SKM-1 (cell line): ENCODE results near the gene TREX2.
A peak's percentile ranks its signal among the peaks of the same experiment; 100 is the strongest.

ENCODE experiments used
- DNase-seq: peaks from one replicate; lab custom pipeline; 2025; ENCODE audit not compliant: unreplicated experiment; lab: John Stamatoyannopoulos, UW

TREX2 gene

GRCh38 chrX:153476666-153477363 lies 31.0 kb upstream of the TREX2 start:
- no peak for DNase-seq

- no peak for DNase-seq
Measured at GRCh38 chrX:153475751-153476281, 30.0 kb upstream of the TREX2 start.

GRCh38 chrX:153475271-153475670 lies 29.4 kb upstream of the TREX2 start:
- DNase-seq, result no peak

GRCh38 chrX:153474718-153475117 lies 28.9 kb upstream of the TREX2 start:
- no peak for DNase-seq

- no peak for DNase-seq
Measured at GRCh38 chrX:153474266-153474665, 28.4 kb upstream of the TREX2 start.

- no peak for DNase-seq
Measured at GRCh38 chrX:153473126-153473525, 27.3 kb upstream of the TREX2 start.

GRCh38 chrX:153471663-153472280 lies 25.9 kb upstream of the TREX2 start:
- no peak for DNase-seq

- DNase-seq, result peak; percentile 65
Measured at GRCh38 chrX:153470411-153471363, 24.8 kb upstream of the TREX2 start, which contains the start of gene HAUS7. TSS of gene HAUS7 (minus strand) at chrX:153470576. CDS start at chrX:153470557, 19 bp downstream.

- no peak for DNase-seq
Measured at GRCh38 chrX:153469811-153470410, 24.1 kb upstream of the TREX2 start.

GRCh38 chrX:153468008-153468580 lies 22.2 kb upstream of the TREX2 start:
- DNase-seq, result no peak

GRCh38 chrX:153465691-153466380 lies 20.0 kb upstream of the TREX2 start:
- no peak for DNase-seq

GRCh38 chrX:153464116-153464515 lies 18.3 kb upstream of the TREX2 start:
- no peak for DNase-seq

- DNase-seq, result no peak
Measured at GRCh38 chrX:153463556-153463955, 17.7 kb upstream of the TREX2 start.

GRCh38 chrX:153463031-153463430 lies 17.2 kb upstream of the TREX2 start:
- no peak for DNase-seq

- no peak for DNase-seq
Measured at GRCh38 chrX:153462291-153462690, 16.4 kb upstream of the TREX2 start.

GRCh38 chrX:153460826-153461225 lies 15.0 kb upstream of the TREX2 start:
- no peak for DNase-seq

GRCh38 chrX:153459986-153460385 lies 14.1 kb upstream of the TREX2 start:
- no peak for DNase-seq

- no peak for DNase-seq
Measured at GRCh38 chrX:153458476-153458875, 12.6 kb upstream of the TREX2 start.

- DNase-seq, result no peak
Measured at GRCh38 chrX:153457827-153458466, 12.1 kb upstream of the TREX2 start.
